ENCODE measurements around the gene GTF3C1.

- TF ChIP-seq EZH2 (IDR thresholded peaks at IDR 0.05; ENCODE audit: insufficient read depth, poor library complexity, severe bottlenecking) (no peak), EZH2phosphoT487 (IDR thresholded peaks at IDR 0.05; ENCODE audit: insufficient read depth, low read depth) (no peak)
These were observed 44.1 kb downstream of the GTF3C1 start for GRCh38 chr16:27505297-27506236.
